ENCODE results near the gene PTPN7.

PTPN7 gene

DNA sequence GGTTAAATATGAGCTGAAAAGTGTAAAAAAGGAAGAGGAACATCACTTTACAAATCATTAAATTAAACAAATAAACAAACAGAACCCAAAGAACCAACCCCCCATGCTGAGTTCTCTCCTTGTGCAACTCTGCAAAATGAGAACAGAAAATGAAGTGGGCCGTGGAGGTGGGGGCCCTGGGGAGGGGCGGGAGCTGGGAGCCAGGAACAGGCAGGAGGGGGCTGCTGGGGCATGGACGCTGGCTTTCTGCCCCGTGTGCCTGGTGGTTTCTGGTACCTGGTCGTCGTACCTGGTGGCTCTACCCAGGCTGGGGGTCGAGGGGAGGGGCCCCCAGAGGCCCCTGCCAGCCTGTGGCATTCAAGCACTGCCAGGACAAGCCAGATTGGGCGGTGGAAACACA, 26.9 kb downstream of the PTPN7 start:
- in situ Hi-C loops (cut with MboI; ENCODE audit: low sequenced_read_pairs): no loop called here

DNA sequence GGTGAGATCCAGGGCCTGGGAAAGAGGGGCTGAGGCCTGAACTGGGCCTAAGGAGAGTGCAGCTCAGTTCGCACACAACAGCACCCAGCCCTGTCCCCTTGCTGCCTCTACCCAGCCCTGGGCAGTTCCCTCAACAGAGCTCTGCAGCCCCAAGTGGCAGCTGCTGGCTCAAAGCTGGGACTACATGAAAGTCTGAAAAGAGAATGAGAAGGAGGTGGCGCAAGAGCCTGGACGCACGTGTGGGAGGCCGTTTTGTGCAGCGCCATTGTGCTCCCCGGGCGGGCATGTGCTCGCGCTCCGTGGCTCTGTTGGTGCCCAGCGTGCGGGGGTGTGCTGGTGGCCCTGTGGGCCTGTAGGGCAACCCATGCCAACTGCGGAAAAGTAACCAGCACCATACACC, 27.4 kb downstream of the PTPN7 start:
- in situ Hi-C loops (cut with MboI; ENCODE audit: low sequenced_read_pairs): no loop called here

DNA sequence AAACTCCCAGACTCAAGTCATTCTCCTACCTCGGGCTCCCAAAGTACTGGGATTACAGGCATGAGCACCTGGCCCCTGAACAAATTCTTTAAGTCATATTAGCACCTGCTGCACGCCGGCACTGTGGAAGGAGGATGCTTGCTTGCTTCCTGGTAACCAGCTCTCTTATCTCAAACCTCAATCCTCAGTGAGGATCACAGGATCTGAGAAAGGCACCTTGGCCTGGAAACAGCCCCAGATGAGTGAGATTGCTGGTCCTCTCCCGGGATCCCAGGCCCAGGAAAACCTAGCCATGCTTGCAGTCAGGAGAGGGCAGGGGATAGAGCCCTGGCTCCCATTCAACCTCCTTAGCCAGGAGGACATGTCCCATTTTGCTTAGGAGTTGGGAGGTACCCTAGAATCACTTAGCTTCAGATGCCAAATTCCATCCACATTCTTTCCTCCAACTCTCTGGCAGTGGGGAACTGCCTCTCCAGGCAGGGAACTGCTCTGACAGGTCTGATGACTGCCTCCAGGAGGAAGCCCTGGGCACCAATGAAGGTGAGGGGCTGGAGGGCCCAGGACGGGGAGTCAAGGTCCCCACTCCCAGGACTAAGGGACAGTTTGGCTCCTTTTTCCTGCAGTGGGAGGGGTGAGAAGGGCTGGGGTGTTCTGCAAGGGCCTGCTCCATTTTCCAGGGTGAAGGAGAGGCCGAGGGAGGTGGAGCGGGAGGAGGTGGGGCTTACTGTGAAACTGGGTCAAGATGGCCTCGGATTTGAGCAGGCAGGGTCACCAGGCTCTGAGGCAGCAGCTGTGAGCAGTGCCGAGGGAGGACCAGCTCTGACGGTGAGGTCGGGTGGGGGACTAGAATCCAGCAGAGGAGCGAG, 28.2 kb downstream of the PTPN7 start:
- in situ Hi-C loops (cut with MboI; ENCODE audit: low sequenced_read_pairs): no loop called here

DNA sequence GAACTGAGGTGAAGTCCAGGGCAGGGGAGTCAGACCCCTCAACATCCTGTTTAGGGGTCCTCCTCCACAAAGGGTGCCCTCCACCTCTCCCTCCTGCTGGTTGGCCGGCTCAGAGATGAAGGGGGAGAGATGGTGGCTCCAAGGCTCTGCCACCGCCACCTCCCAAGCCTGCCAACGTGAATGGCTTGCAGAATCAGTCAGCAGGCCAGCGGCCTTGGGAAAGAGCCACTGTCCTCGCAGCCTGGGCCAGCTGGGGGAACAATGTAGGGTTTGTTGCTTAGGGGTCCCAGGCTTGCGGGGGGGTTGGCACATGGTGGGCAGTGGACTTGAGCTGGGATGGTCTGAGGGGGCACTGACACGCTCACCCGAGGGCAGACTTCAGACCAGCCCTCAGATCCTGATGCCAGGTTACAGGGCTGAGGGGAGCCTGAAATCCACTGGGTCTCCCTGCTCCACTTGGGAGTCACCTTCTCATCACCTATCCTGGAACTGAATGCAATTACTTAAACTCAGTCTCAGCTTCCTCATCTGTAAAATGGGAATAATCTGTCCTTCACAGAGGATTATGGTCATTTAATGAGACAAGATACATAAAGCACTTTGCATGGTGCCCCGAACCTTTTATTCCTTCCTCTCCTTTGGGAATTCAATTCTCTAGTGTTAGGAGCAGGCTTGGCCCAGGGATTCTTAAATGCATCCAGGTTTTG, 29.4 kb downstream of the PTPN7 start:
- in situ Hi-C loops (cut with MboI; ENCODE audit: low sequenced_read_pairs): no loop called here

DNA sequence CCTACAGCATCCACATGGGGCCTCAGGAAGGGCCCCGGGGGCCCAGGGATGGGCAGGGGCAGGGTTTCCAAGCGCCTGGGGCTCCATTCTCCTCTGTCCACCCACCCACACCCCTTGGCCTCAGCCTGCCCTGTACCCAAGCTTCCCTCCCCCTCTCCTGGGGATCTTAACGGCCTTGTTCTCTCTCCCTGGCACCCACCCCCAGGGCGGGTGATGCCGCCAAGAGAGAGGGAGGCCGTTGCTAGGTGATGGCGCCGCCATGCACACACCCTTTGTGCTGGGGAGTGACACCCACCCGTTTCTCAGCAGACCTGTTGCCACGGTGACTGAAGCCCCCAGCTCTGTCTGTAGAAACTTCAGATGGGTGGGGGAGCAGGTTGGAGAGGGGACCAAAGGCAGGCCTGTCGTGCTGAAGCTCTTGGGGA, 30.1 kb downstream of the PTPN7 start:
- in situ Hi-C loops (cut with MboI; ENCODE audit: low sequenced_read_pairs): no loop called here

DNA sequence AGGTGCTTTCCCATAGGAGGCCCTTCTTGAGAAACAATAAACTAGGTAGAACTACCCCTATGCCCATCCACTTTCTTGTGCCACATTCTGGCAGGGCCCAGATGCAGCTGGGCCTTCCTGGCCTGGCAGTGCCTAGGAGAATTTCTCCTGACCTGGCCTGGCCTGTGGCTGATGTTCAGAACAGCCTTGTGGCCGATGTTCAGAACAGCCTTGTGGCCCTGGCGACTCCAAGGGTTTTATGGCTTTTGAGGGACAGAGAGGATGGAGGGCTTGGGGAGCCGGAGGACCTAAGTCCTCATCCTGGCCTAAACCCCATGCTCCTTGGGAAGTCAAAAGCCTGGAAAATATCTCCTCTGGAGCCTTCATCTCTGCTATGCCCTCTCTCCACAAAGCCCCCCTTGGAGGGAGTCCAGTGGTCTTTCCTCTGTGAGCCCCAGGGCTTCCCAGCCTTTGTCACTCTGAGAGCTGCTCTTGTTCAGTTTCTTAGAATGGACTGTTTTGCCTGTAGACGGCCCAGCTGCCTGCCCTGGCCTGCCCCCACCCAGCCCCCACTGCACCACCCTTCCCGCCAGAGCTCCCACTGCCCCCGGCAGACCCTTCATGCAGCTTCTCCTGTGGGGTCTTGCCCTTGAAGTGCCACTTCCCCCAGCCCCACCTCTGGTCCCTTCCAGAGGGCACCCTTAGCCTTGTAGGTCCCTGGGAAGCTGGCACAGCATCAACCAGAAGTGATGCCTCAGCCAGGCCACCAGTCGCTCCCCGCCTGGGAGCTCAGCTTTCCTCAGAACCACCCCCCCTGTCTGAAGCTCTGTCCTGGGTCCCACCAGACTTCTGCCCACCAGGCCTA, 30.7 kb downstream of the PTPN7 start:
- in situ Hi-C loops (cut with MboI; ENCODE audit: low sequenced_read_pairs): no loop called here

DNA sequence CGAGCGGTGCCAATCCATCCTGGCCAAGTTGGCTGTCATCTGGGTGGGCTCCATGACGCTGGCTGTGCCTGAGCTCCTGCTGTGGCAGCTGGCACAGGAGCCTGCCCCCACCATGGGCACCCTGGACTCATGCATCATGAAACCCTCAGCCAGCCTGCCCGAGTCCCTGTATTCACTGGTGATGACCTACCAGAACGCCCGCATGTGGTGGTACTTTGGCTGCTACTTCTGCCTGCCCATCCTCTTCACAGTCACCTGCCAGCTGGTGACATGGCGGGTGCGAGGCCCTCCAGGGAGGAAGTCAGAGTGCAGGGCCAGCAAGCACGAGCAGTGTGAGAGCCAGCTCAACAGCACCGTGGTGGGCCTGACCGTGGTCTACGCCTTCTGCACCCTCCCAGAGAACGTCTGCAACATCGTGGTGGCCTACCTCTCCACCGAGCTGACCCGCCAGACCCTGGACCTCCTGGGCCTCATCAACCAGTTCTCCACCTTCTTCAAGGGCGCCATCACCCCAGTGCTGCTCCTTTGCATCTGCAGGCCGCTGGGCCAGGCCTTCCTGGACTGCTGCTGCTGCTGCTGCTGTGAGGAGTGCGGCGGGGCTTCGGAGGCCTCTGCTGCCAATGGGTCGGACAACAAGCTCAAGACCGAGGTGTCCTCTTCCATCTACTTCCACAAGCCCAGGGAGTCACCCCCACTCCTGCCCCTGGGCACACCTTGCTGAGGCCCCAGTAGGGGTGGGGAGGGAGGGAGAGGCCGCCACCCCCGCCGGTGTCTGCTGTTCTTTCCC, 32.4 kb downstream of the PTPN7 start:
- in situ Hi-C loops (cut with MboI; ENCODE audit: low sequenced_read_pairs): no loop called here

DNA sequence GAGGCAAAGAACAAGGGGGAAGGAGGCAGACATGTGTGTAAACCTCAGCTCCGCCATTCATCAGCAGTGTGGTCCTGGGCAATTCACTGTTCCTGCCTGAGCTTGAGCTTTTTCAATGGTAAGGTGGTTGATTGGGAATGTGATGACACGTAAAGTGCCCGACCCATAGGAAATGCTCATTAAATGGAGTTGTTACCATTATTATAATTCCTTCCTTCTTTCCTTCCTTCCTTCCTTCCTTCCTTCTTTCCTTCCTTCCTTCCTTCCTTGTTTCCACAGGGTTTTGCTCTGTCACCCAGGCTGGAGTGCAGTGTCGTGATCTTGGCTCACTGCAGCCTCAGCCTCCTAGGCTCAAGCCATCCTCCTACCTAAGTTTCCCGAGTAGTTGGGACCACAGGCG, 33.3 kb downstream of the PTPN7 start:
- in situ Hi-C loops (cut with MboI; ENCODE audit: low sequenced_read_pairs): no loop called here

DNA sequence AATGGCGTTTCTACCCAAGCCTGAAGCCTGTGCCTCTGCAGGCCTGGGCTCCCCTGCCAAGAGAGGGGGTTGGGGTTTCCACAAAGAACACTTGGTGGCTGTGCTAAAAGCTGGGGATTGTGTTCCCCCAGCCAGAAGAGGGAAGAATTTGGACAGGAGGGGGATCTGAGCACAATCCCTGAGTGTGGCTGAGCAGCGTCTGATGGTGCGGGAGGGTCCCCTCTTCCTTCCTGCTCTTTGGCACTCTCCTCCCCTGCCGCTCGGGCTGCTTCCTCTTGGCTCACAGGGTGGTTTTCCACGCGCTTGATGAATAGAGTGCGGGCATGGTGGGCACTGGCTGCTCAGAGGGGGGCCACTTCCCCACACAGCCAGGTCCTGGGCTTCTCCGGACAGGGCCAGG, 34.0 kb downstream of the PTPN7 start:
- in situ Hi-C loops (cut with MboI; ENCODE audit: low sequenced_read_pairs): no loop called here

DNA sequence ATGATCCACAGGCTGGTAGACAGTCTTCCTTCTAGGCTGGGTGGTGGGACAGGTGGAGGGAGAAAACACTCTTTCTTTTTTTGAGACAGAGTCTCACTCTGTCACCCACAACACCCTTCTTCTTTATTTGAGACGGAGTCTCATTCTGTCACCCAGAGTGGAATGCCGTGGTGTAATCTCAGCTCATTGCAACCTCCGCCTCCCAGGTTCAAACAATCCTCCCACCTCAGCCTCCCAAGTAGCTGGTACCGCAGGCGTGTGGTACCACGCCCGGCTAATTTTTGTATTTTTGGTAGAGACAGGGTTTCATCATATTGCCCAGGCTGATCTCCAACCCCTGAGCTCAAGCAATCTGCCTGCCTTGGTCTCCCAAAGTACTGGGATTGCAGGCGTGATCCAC, 34.8 kb downstream of the PTPN7 start:
- in situ Hi-C loops (cut with MboI; ENCODE audit: low sequenced_read_pairs): no loop called here

DNA sequence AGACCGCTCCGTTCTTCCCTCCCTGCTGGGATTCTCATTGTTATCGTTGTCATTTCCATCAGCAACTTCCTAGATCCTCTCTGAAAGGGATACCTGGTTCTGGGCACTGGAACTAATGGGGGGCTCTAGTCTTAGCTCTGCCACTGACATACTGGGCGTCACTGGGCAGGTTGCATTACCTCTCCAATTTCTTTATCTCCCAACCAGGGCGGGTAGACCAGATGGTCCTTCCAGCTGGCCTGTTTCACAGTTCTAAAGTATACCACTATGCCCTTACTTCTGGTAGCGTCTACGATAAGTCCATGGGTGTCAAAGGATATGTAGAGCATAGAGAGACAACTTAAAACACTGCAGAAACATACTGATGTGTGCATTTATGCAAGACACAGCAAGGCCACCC, 36.3 kb downstream of the PTPN7 start:
- in situ Hi-C loops (cut with MboI; ENCODE audit: low sequenced_read_pairs): loop anchor here (25.0 kb wide), 1 partner anchor 112 kb away; the partner anchor contains the start of gene ELF3

DNA sequence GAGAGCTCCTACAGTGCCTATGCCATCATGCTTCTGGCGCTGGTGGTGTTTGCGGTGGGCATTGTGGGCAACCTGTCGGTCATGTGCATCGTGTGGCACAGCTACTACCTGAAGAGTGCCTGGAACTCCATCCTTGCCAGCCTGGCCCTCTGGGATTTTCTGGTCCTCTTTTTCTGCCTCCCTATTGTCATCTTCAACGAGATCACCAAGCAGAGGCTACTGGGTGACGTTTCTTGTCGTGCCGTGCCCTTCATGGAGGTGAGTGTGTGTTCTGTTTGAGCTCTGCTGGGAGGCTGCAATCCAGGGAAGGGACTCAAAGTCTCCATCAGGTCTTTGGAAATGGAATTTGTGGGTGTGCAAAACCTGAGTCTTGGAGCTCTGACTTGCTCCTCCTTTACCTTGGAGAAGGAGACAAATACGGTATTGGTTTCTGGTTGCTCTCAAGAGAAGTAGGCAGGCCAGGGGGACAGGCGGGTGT, 37.0 kb downstream of the PTPN7 start:
- in situ Hi-C loops (cut with MboI; ENCODE audit: low sequenced_read_pairs): loop anchor here (25.0 kb wide), 1 partner anchor 111 kb away; the partner anchor contains the start of gene ELF3

DNA sequence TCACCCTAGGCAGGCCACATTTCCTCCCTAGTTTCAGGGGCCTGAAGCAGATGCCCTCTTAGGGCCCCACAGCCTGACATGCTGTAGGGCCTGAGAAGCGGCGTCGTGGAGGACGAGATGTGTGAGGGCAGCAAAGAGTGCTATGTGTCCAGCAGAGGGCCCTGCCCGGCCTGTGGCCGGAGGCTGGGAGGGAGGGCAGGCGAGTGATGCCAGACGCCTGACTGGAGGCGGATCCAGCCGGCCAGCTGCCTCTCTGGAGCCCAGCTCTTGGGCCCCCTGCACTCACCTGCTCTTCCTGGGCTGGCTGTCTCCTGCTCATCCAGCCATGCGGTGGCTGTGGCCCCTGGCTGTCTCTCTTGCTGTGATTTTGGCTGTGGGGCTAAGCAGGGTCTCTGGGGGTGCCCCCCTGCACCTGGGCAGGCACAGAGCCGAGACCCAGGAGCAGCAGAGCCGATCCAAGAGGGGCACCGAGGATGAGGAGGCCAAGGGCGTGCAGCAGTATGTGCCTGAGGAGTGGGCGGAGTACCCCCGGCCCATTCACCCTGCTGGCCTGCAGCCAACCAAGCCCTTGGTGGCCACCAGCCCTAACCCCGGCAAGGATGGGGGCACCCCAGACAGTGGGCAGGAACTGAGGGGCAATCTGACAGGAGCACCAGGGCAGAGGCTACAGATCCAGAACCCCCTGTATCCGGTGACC, 37.6 kb downstream of the PTPN7 start, which contains the start of gene GPR37L1:
Gene GPR37L1 (plus strand): TSS at position 279 of the 697 bp plus-strand sequence. CDS start 47 bp downstream, at position 326.
- in situ Hi-C loops (cut with MboI; ENCODE audit: low sequenced_read_pairs): loop anchor here (25.0 kb wide), 1 partner anchor 110 kb away; the partner anchor contains the start of gene ELF3

DNA sequence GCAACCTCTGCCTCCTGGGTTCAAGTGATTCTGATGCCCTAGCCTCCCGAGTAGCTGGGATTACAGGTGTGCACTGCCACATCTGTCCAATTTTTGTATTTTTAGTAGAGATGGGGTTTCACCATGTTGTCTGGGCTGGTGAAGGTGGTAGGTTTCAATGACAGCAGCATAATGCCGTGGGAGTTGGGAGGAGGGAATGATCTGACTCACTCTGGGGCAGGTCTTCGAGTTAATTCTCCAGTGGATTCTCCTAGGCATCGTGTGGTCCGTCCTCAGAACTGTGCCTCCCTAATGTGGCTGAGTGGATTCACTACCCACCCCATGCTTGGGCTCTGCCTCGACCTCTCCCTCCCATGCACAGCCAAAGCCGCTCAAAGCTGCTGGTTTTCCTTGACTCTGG, 39.4 kb downstream of the PTPN7 start:
- in situ Hi-C loops (cut with MboI; ENCODE audit: low sequenced_read_pairs): loop anchor here (25.0 kb wide), 1 partner anchor 109 kb away; the partner anchor contains the start of gene ELF3

DNA sequence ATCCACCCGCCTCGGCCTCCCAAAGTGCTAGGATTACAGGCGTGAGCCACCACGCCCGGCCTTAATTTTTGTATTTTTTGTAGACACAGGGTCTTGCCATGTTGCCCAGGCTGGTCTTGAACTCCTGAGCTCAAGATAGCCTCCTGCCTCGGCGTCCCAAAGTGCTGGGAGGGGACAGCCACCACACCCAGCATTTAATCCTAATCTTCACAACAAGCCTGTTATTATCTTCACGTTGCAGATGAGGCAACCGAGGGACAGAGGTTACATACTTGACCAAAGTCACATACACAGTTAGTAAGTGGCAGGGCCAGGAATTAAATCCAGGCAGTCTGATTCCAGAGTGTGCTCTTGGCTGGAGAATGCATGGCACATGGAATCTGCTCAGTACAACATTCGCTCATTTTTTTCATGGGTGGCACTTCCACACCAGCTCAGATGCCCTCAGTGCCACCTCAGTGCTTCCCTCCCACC, 42.5 kb downstream of the PTPN7 start:
- in situ Hi-C loops (cut with MboI; ENCODE audit: low sequenced_read_pairs): loop anchor here (25.0 kb wide), 1 partner anchor 106 kb away; the partner anchor contains the start of gene ELF3

DNA sequence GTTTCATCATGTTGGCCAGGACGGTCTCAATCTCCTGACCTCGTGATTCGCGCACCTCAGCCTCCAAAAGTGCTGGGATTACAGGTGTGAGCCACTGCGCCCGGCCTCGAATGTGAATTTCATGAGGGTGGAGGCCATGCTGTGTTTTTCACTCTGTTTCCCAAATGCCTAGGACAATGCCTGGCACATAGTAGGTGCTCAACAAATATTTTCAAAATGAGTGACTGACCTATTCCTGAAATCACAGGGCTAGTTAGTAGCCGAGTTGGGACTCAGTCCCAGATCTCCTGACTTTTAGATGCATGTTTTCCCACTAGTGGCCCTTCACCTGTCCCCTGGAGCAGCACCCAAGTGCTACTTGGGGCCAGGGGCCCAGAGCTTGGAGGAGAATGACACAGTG, 44.1 kb downstream of the PTPN7 start:
- in situ Hi-C loops (cut with MboI; ENCODE audit: low sequenced_read_pairs): loop anchor here (25.0 kb wide), 1 partner anchor 104 kb away; the partner anchor contains the start of gene ELF3

DNA sequence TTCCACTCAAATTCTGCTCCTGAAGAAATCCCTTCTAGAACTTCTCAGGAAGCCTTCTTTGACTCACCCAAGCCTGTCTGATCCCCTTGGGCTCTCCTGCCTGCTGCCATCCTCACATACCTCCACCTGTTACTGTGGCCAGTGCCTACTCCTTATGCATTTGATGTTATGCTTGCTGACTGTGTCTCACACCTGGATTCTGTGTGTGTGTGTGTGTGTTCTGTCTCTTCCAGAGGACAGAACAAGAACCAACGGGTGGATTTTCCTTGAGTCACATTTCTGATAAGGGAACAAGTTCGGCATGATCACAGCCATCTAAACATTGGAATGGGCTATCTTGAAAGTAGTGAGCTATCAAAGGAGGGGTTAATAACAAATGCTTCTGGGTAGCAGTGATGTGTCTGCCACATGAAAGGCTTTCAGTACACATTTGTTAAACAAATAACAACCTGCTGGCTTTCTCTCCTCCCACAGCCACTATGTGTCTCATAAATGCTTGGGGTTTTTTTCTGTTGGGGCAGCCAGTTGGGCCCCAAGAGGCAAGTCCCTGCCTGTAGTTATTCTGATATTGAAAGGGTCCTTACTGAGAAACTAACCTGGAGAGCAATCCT, 46.6 kb downstream of the PTPN7 start:
- in situ Hi-C loops (cut with MboI; ENCODE audit: low sequenced_read_pairs): loop anchor here (25.0 kb wide), 1 partner anchor 101 kb away; the partner anchor contains the start of gene ELF3
